Measurements from ENCODE around the gene SPN.
"Not testable (repeated sequence)": the region's sequence is repeated elsewhere in the genome, so short reads cannot be mapped to it uniquely, and the experiment has no call there.

The SPN gene

GRCh38 chr16:29645694-29646187, 17.3 kb upstream of the SPN start:
- DNase-seq (ENCODE audit: low read depth in 1 of 2, low spot score in 1 of 2), result no peak

GRCh38 chr16:29646947-29647346, 16.1 kb upstream of the SPN start:
- DNase-seq (ENCODE audit: low read depth in 1 of 2, low spot score in 1 of 2), result no peak

DNA sequence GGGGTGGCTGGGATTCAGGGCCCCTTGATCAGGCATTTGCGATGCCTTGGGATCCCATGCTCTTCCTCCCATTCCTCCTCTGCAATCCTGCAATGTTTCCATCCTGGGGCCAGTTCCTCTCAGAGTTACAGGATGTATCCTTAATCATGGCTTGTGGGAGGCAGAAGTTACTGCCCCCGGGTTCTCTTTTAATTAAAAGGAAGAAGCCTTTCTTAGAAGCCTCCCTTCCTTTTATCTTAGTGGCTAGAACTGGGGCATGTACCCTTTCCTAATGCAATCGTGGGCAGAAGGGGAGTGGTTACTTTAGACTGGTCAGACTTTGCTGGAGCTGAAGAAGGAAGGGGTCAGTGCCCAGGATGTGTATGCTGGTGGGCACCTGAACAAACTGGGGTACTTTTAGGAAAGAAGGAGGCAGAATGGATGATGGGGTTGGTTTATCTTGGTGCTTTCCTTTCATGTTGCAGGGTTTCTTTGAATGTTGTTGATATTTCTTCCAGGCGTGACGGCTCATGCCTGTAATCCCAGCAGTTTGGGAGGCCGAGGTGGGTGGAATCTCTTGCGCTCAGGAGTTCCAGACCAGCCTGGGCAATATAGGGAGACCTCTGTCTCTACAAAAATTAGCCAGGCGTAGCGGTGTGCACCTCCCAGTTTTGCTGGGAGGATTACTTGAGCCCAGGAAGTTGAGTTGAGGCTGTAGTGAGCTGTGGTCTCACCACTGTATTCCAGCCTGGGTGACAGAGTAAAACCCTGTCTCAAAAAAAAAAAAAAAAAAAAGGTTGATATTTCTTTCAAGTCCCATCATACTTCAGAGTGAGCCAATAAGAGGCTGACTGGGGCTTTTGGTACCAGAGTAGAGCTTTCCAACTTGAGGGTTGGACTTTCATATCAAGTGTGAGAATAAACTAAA, 13.2 kb upstream of the SPN start:
- DNase-seq (ENCODE audit: low read depth in 1 of 2, low spot score in 1 of 2), result no peak

GRCh38 chr16:29650771-29651170, 12.3 kb upstream of the SPN start:
- no peak for DNase-seq (ENCODE audit: low read depth in 1 of 2, low spot score in 1 of 2)

DNA sequence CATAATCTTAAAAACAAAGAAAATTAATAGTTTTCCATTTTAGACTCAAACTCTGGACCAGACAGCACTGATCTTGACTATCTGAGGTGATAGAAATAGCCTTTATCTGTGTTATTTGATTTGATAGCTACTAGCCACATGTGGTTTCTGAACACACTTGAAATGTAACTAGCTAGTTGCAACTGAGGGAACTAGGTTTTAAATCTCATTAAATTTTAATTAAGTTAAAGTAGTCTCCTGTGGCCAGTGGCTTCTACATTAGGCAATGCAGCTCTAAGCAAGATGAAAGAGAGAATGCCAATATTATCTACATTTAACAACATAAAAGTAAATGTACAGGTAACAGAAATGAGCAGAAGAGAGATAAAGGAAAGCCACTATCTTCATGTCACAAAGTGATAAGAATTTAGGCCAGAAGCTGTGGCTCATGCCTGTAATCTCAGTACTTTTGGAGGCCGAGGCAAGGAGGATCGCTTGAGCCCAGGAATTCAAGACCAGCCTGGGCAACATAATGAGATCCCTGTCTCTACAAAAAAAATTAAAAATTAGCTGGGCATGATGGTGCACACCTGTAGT, 11.2 kb upstream of the SPN start:
- no peak for DNase-seq (ENCODE audit: low read depth in 1 of 2, low spot score in 1 of 2)

DNA sequence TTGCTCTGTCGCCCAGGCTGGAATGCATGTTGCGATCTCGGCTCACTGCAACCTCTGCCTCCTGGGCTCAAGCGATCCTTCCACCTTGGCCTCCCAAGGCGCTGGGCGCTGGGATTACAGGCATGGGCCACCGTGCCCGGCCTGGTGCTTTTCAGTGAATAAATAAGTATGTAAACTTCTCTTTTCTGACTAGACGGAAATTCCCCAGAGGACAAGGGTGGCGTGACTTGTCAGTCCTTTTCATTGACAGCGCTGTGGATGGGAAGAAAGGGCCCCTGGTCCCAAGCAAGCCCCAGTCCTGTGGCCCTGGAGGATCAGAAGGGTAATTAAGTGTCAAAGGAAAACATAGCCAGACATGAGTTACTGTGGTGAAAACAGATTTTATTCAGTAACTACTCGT, 9.6 kb upstream of the SPN start:
- no peak for DNase-seq (ENCODE audit: low read depth in 1 of 2, low spot score in 1 of 2)

DNA sequence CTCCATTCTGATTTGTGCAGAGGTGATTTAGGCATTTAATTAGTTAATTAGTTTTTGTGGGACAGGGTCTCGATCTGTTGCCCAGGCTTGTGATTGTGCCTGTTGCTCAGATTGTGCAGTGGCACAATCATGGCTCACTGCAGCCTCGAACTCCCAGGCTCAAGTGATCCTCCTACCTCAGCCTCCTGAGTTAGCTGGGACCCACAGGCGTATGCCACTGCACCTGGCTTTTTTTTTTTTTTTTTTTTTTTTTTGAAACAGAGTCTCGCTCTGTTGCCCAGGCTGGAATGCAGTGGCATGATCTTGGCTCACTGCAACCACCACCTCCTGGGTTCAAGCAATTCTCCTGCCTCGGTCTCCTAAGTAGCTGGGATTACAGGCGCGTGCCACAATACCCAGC, 9.2 kb upstream of the SPN start:
- not testable (repeated sequence) for DNase-seq (ENCODE audit: low read depth in 1 of 2, low spot score in 1 of 2)

- DNase-seq (ENCODE audit: low read depth in 1 of 2, low spot score in 1 of 2), result no peak
Measured at GRCh38 chr16:29656688-29657523, 6.1 kb upstream of the SPN start.

- no peak for DNase-seq (ENCODE audit: low read depth in 1 of 2, low spot score in 1 of 2)
Measured at GRCh38 chr16:29658705-29659104, 4.3 kb upstream of the SPN start.

- DNase-seq (ENCODE audit: low read depth in 1 of 2, low spot score in 1 of 2), result no peak
Measured at GRCh38 chr16:29662000-29662728, 883 bp upstream of the SPN start.

DNA sequence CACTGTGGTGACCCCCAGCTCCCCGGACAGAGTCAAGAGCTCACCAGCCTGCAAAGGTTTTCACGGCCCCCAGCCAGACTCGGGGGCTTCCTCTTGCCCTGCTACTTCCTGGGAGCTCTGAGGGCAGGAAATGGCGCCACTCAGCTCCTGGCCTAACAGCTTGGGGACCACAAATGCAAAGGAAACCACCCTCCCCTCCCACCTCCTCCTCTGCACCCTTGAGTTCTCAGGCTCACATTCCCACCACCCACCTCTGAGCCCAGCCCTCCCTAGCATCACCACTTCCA, 375 bp upstream of the SPN start:
- no peak for DNase-seq (ENCODE audit: low read depth in 1 of 2, low spot score in 1 of 2)

GRCh38 chr16:29663807-29664090, 702 bp downstream of the SPN start:
- peak in 1 of 2 donors; percentile 11 for DNase-seq (ENCODE audit: low read depth in 1 of 2, low spot score in 1 of 2)

GRCh38 chr16:29664091-29664921, 1.3 kb downstream of the SPN start:
- DNase-seq (ENCODE audit: low read depth in 1 of 2, low spot score in 1 of 2), result peak; percentile 13 to 25

- no peak for DNase-seq (ENCODE audit: low read depth in 1 of 2, low spot score in 1 of 2)
Measured at GRCh38 chr16:29665294-29666077, 2.4 kb downstream of the SPN start.

GRCh38 chr16:29667322-29667610, 4.2 kb downstream of the SPN start:
- DNase-seq (ENCODE audit: low read depth in 1 of 2, low spot score in 1 of 2), result not testable (repeated sequence)

DNA sequence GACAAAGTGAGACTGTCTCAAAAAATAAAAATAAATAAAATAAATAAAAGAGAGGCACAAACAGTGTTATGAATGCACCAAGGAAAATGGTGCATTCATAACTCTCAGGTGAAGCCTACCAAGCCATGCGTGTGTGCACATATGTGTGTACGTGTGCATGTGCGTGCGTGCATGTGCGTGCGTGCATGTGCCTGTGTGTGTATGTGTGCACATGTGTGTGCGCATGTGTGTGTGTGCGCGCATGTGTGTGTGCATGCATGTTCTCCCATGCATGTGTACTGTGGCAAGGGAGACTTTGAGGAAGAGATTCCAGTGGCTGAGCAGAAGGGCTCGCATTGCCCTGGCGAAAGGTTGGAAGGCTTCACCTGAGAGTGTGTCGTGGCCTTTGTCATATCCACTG, 4.7 kb downstream of the SPN start:
- no peak for DNase-seq (ENCODE audit: low read depth in 1 of 2, low spot score in 1 of 2)

- DNase-seq (ENCODE audit: low read depth in 1 of 2, low spot score in 1 of 2), result no peak
Measured at GRCh38 chr16:29668267-29668666, 5.2 kb downstream of the SPN start.

DNA sequence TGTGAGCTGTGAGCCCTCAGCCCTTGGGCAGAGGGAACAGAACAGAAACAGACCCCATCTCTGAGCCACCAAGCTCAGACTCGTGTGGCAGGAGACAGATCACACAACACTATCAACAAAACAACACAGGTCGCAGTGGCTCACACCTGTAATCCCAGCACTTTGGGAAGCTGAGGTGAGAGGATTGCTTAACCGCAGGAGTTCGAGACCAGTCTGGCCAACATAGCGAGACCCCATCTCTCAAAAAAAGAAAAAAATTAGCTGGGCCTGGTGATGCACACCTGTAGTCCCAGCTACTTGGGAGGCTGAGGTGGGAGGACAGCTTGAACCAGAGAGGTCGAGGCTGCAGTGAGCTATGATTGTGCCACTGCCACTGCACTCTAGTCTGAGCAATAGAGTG, 10.5 kb downstream of the SPN start:
- no peak for DNase-seq (ENCODE audit: low read depth in 1 of 2, low spot score in 1 of 2)

DNA sequence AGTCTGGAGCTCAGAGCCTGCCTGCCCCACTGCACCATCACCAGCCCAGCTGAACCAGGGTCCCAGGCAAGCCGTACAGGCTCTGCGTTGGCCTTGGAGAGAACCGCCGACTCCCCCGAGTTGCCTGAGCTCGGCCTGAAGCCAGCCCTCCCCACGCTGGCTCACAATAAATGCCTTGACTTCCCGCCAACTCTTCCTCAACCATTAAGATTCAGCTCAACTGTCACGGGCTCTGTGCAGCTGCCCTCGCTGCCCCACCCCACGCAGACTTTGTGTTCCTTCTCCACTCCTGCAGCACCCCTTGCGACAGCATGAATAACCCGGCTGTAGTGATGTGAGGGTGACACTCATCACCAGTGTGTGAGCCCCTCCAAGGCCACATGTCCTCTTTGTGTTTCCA, 11.1 kb downstream of the SPN start:
- no peak for DNase-seq (ENCODE audit: low read depth in 1 of 2, low spot score in 1 of 2)

Data from activated CD4-positive, alpha-beta T cell treated with anti-CD3 and anti-CD28 coated beads, Interleukin-2, amount 50 U/mL, for 24 hours (primary cell).